ENCODE measurements around the gene USP35. TPM values are rescaled to one million over a fixed set of nuclear protein-coding genes. Genes with fewer than 3 reads are reported as not detected.

USP35 gene
- total RNA-seq, 1 donor: 21.4 TPM

DNA sequence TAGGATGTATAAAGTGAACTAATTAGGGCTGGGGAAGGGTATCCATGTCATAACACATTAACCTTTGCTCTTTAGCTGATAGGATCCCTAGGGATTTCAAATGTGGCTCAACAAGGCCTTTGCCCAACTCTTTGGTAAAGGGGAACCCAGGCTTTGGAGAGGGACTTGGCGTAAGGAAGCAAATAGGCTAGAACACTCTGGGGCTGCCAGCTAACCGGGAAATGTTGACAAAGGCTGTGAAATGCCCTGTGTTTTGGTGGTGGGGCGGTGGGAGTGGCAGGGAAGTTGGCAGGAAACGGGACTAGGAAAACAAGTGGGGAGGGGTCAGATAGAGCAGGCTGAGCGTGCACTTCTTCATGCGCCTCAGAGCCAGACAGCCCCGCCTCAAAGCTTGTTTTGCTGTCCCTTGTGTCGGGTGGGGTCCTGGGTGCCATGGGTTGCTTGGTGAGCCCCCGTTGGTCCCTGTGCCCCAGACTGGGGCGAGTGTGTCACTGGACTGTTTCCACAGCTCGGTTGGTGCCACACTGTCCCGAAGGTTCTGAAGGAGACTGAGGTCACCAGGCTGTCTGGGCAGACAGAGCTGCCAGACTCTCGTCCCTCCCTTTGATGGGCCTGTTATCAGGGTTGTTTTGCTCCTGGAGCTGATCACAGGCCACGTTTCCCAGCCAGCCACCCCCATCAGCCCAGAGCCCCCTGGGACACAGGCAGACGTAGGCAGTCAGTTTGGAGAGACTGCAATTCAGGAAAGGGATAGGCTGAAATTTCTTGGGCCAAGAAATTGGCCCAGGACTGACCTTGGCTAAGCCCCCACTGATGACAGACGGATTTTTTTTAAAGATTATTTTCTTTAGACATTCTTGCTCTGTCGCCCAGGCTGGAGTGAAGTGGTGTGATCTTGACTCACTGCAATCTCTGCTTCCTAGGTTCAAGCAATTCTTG is 19.9 kb upstream of the USP35 start:
- Histone ChIP-seq H3K79me2 (ENCODE audit: insufficient read depth, low read length) (no peaks in the 10 kb centered on the region), H3K4me3 (ENCODE audit: insufficient read depth, low read length) (peak overlapping the region; percentile 32), H3K36me3 (ENCODE audit: insufficient read depth, low read length) (peaks cover 7% of the 10 kb centered on the region), H3K27me3 (ENCODE audit: insufficient read depth, low read length) (no peaks in the 10 kb centered on the region), H2AFZ (ENCODE audit: low read length) (peak overlapping the region; percentile 77), H3K4me2 (ENCODE audit: insufficient read depth, low read length) (peak overlapping the region; percentile 50), H3K4me1 (ENCODE audit: insufficient read depth, low read length) (peaks cover 51% of the 10 kb centered on the region), H3K9me3 (ENCODE audit: low read depth, low read length) (no peaks in the 10 kb centered on the region), H4K20me1 (ENCODE audit: insufficient read depth, low read length) (no peaks in the 10 kb centered on the region), H3K27ac (ENCODE audit: low read depth, low read length) (peak overlapping the region; percentile 100)
- peak; percentile 88 for DNase-seq (ENCODE audit: insufficient read length, low spot score, missing footprints)
- TF ChIP-seq, protein P1, sequence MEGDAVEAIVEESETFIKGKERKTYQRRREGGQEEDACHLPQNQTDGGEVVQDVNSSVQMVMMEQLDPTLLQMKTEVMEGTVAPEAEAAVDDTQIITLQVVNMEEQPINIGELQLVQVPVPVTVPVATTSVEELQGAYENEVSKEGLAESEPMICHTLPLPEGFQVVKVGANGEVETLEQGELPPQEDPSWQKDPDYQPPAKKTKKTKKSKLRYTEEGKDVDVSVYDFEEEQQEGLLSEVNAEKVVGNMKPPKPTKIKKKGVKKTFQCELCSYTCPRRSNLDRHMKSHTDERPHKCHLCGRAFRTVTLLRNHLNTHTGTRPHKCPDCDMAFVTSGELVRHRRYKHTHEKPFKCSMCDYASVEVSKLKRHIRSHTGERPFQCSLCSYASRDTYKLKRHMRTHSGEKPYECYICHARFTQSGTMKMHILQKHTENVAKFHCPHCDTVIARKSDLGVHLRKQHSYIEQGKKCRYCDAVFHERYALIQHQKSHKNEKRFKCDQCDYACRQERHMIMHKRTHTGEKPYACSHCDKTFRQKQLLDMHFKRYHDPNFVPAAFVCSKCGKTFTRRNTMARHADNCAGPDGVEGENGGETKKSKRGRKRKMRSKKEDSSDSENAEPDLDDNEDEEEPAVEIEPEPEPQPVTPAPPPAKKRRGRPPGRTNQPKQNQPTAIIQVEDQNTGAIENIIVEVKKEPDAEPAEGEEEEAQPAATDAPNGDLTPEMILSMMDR (IDR thresholded peaks at IDR 0.05; ENCODE audit: extremely low read depth, low read depth, low read length): no peak

DNA sequence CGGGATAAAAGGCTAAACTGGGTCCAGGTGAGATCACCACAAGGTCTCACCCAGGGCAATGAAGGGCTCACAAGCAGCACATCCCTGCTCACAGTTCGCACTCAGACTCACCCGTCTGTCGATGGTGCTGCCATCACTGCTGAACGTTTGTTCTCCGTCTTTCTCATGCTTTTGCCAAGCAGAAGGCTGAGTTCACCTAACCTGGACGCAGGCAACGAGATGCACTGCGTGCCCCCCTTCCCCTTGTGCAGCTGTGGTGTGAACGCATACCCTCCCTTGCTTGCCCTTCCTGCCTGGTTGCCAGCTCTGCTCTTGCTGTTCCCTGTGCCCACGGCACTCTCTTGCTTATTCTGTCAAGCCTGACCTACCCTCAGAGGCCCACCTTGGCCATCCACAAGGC is 18.3 kb upstream of the USP35 start:
- Histone ChIP-seq H3K27ac (ENCODE audit: low read depth, low read length) (peak overlapping the region; percentile 100), H4K20me1 (ENCODE audit: insufficient read depth, low read length) (no peaks in the 10 kb centered on the region), H3K79me2 (ENCODE audit: insufficient read depth, low read length) (no peaks in the 10 kb centered on the region), H3K36me3 (ENCODE audit: insufficient read depth, low read length) (peaks cover 13% of the 10 kb centered on the region), H3K4me3 (ENCODE audit: insufficient read depth, low read length) (no peak overlapping the region), H3K27me3 (ENCODE audit: insufficient read depth, low read length) (no peaks in the 10 kb centered on the region), H2AFZ (ENCODE audit: low read length) (no peak overlapping the region), H3K9me3 (ENCODE audit: low read depth, low read length) (no peaks in the 10 kb centered on the region), H3K4me1 (ENCODE audit: insufficient read depth, low read length) (peaks cover 50% of the 10 kb centered on the region), H3K4me2 (ENCODE audit: insufficient read depth, low read length) (no peak overlapping the region)
- DNase-seq (ENCODE audit: insufficient read length, low spot score, missing footprints): peak; percentile 52
- TF ChIP-seq, protein P1 (IDR thresholded peaks at IDR 0.05; ENCODE audit: extremely low read depth, low read depth, low read length): no peak

DNA sequence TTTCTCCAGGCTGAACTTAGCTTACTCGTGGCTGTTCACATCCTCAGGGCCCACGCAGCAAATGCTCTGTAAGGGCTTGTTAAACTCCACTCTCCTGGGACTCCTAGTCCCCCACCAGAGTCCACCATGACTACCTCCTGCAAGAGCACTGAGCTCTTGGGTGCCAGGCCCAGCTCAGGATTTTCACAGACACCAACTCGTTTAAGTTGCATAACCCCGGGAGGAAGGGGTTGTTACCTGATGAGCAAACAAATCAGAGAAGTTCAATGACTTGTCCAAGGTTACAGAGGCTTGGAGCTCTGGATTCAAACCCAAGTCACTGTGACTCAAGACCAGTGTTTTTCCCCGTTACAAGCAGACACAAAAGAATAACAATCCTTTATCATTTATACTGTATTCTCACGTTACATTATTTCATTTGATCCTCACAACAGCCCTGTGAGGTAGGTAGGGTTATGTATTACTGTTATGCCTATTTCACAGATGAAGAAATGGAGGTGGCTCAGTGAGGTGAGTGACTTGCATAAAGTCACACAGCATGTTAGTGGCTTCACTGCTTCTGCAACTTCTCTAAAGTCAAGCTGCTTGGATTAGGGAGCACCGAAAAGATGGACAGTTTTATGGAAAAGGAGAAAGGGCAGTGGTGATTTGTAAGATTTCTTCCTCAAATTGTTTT is 17.7 kb upstream of the USP35 start:
- no peak overlapping the region for H3K4me2 ChIP-seq (ENCODE audit: insufficient read depth, low read length)
- peaks cover 50% of the 10 kb centered on the region for H3K4me1 ChIP-seq (ENCODE audit: insufficient read depth, low read length)
- peak overlapping the region; percentile 100 for H3K27ac ChIP-seq (ENCODE audit: low read depth, low read length)

More for the DNA sequence above, 17.7 kb upstream of the USP35 start:
- H4K20me1 ChIP-seq (ENCODE audit: insufficient read depth, low read length): no peaks in the 10 kb centered on the region
- H3K79me2 ChIP-seq (ENCODE audit: insufficient read depth, low read length): no peaks in the 10 kb centered on the region
- H2AFZ ChIP-seq (ENCODE audit: low read length): no peak overlapping the region
- H3K4me3 ChIP-seq (ENCODE audit: insufficient read depth, low read length): no peak overlapping the region
- DNase-seq (ENCODE audit: insufficient read length, low spot score, missing footprints): peak; percentile 71
- H3K36me3 ChIP-seq (ENCODE audit: insufficient read depth, low read length): peaks cover 14% of the 10 kb centered on the region
- TF ChIP-seq, protein P1 (IDR thresholded peaks at IDR 0.05; ENCODE audit: extremely low read depth, low read depth, low read length): no peak
- no peaks in the 10 kb centered on the region for H3K27me3 ChIP-seq (ENCODE audit: insufficient read depth, low read length)
- no peaks in the 10 kb centered on the region for H3K9me3 ChIP-seq (ENCODE audit: low read depth, low read length)
